Fibroblast of skin of right biceps (primary cell): Measurements from ENCODE around the gene PRSS48.
"Not testable (repeated sequence)": the region's sequence is repeated elsewhere in the genome, so short reads cannot be mapped to it uniquely, and the experiment has no call there.

Source experiments
- DNase-seq: peaks from one replicate; pipeline ENCODE4 v3.0.0-alpha.2; 2013

Gene PRSS48, protein sequence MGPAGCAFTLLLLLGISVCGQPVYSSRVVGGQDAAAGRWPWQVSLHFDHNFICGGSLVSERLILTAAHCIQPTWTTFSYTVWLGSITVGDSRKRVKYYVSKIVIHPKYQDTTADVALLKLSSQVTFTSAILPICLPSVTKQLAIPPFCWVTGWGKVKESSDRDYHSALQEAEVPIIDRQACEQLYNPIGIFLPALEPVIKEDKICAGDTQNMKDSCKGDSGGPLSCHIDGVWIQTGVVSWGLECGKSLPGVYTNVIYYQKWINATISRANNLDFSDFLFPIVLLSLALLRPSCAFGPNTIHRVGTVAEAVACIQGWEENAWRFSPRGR

DNA sequence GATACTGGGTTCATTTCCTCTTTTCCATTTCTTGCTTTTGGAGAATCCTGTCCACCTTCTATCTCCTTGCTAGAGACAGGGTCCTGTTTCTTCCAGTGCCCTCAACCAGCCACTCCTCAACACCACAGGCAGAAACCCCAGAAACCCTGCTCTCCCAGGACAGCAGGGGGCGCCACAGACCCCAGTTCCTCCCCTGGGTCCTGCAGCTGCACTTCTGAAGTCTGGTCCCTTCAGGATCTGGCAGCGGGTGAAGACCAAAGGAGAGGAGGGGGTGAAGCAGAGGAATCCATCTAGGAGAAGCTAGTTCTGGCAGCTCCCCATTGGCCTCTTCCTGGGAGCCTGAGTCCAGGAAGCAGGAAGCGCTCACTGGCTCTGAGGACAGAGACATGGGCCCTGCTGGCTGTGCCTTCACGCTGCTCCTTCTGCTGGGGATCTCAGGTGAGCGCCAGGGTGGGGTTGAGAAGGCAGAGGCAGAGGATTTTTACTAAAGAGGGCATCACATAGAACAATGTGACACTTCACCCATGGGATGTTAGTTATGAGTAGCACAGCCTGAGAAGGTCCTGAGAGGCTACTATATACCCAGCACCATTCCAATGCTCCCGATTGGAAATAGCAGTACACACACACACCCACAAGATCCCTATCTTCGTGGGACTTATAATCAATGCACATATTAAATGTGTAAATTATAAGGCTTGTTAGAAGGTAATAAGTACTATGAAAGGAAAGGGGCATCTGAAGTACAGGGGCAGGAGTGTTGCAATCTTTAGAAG is at the start of gene PRSS48:
Gene PRSS48 (plus strand): TSS at position 375 of the 776 bp plus-strand sequence. CDS start 12 bp downstream, at position 387.
- peak; percentile 61 for DNase-seq

DNA sequence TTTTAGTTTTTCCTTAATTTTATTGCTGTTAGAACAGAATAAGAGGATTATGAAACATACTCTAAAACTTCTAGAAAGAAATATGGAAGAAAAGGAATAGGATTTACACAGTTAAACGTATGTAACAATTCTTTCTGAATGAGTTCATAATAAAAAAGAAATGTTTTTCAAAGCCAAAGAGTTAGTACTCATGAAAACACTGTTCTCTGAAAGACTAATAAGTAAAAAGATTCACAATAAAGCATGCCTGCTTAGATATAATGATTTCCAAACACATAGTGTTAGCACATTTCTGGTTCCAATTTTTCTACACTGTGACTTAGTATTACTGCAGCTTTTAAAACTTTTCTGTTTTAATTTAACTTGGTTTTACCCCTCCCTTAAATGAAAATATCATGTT is 49.8 kb upstream of the PRSS48 start:
- DNase-seq = no peak

DNA sequence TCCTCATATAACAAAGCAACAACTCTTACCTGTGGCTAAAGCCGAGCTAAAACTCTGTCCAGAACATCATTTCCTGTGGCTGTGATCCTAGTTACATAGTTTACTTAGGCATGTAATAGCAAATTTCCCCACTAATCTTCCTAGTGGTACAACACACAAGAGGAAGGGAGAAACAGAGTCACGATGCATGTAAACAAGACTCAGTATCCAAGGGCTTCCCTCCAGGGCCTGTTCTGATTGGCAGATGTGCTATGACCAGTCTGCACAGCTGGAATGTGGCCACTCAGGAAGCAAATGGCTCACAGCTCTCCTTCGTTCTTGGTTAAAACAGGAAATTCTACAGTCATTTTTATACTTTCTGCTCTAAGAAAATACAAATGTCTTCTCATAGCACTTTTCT is 49.2 kb upstream of the PRSS48 start:
- peak; percentile 82 for DNase-seq

DNA sequence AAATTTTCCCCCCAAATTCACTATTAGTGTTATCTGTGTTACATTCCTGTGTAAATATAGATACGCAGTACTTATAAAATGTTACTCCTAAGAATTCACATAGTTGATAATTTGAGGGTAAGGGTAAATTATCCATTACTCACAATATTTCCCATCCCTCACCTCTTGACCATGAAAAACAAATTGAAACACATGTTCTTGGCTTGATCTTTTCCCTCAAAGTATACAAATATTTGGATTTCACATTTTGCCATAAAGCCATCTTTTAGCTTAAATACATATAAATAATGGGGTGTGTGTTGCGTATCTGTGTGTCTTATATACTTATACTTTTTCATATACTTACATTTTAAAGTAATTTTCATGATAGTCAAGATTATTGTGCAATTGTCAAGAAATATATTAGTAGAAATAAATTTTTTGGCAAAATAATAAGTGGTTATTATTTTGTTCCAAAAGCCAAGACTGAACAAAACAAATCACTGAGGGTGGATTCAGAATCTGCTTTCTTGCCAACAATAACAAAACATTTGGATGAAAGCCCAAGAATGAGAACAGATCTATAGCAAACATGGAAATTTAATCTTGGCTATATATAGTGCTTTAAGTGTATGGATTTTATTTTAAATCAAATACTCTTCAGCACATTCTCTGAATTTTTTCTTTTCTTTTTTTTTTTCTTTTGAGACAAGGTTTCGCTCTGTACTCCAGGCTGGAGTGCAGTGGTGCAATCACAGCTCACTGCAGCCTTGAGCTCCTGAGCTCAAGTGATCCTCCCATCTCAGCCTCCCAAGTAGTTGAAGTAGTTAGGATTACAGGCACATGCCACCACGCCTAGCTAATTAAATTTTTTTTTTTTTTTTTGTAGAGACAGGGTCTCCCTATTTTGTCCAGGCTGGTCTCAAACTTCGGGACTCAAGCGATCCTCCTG is 48.5 kb upstream of the PRSS48 start:
- DNase-seq = peak; percentile 82

DNA sequence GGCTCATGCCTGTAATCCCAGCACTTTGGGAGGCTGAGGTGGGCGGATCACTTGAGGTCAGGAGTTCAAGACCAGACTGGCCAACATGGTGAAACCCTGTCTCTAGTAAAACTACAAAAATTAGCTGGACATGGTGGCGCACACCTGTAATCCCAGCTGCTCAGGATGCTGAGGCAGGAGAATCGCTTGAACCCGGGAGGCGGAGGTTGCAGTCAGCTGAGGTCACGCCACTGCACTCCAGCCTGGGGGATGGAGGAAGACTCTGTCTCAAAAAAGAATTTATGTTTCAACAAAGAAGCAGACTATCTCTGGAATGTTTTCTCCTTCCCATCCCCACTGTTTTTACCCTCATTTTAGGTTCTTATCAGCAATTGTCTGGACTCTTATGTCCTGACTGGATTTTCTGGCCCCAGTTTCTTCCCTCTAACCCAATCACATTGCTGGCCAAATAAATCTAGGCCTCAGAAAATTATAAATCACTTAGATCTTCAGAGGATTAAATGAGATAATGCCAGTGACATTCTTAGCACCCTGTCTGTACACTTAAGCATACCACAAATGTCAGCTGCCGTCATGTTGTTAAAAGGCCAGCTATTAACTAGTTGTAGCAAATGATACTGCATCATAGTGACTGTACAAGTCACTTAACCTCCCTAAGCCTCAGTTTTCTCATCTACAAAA is 44.9 kb upstream of the PRSS48 start:
- DNase-seq = peak; percentile 40

DNA sequence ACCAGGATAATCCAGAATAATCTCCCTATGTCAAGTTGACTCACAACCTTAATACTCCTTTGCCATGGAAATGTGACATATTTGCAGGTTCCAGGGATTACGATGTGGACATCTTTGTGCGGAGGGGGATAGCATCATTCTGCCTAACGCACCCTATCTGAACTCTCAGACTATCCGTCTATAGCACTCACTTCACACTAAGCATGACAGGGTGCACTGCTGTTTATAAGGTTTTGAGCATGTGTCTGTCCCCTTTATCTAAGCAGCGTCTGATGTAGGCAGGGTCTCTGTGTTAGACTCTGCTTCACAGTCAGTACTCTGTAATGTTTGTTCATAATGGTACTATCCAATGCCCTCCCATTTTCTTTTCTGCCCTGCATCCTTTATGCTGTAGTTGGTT is 43.4 kb upstream of the PRSS48 start:
- no peak for DNase-seq

DNA sequence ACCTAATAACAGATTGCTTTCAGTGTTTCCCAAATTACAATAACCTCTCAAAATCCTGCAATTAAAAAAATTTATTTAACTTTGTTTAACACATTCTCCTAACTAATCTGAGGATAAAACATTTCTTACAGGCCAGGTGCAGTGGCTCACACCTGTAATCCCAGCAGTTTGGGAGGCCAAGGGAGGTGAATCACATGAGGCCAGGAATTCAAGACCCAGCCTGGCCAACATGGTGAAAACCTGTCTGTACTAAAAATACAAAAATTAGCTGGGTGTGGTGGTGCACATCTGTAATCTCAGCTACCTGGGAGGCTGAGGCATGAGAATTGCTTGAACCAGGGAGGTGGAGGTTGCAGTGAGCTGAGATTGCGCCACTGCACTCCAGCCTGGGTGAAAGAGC is 41.6 kb upstream of the PRSS48 start:
- DNase-seq = not testable (repeated sequence)

DNA sequence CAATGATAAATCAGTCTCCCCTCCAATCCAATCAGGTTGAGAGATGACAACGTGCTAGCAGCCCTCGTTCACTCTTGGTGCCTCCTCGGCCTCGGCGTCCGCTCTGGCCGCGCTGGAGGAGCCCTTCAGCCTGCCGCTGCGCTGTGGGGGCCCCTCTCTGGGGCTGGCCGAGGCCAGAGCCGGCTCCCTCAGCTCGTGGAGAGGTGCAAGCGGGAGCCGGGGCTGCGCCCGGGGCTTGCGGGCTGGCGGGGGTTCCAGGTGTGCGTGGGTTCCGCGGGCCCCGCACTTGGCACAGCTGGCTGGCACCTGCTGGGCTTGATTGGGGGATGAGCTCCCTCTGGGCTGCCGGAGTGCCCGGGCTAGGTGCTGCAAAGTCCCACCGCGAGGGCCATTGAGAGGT is 40.9 kb upstream of the PRSS48 start:
- no peak for DNase-seq

DNA sequence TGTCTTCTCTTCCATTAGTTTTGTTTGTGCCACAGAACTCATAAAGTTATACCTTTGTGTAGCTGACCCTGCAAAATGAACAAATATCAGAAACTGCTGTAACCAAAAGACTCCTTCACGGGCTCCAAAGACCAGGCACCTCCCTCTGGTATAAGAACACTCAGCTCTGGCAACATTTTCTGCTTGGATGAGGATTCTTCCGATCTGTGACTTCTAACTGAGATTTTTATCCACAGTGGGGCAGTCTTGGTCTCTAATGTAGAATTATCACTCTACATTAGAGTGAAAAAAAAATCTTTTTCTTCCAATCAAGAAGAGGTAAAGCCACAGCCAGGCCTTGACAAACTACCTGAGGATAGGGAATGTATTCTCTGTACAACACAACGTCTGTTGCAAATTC is 38.5 kb upstream of the PRSS48 start:
- DNase-seq = no peak

DNA sequence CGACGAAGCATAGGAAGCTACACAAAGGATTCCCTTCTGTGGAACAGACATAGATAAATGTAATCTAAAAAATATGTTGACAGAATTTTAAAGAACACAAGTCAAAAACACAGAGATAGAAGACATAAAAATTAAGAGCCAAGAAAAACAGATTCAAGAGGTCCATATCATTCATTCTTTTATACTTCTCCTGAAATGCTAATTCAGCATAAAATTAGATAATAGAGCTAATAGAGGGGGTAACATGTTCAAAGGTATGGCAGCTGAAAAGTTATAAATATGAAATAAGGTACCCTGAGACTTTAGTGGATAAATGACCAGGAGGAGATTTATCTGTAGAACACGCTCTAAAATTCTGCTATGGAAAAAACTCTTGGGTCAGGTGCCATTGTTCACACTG is 37.4 kb upstream of the PRSS48 start:
- no peak for DNase-seq

DNA sequence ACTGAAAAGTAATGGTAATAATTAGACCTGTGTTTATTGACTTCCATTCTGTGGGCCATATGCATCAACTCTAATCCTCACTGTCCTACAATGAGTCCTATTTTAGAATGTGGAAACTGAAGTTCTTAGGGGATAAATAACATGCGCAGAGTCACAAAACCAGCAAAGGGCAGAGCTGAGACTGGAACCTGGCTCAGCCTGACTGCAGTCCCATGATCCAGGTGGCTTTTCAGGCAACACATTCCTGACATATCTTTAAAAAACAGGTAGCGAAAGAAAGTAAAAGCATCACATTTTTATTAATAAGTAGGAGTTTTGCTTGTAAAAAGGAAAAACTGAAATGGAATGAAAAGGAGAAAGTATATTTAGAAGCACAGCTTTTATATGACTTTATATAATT is 34.7 kb upstream of the PRSS48 start:
- no peak for DNase-seq

DNA sequence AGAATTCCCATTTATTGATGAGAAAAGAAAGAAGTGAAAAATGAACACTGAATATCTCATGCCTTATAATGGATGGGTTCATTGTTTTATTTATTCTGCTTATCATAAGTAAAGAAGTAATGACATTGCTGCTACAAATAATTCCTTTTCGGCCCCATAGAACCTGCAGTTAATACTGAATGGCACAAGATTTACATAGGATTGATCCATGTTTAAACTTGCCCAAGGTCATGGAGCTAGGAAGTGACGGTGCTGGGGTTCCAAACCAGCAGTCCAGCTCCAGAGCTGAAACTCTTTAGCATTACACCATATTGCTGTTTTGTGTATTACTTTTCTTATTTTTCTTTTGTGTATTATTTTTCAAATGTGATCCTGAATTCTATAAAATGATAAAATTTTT is 30.2 kb upstream of the PRSS48 start:
- no peak for DNase-seq

DNA sequence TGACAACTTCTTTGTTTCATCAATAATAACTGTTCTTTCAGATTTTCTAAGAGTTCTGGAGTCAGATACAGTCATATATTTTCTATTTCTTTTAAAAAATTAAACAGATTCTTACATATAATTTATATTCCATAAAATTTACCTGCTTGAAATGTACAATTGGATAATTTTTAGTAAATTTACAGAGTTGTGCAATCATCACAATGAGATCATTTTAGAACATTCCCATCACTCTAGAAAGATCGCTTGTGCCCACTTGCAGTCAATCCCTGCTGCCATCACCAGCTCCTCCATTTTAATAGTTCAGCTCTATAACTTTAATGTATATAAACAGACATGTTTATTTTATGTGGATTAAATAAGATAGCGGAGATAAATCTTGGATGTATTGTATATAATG is 29.6 kb upstream of the PRSS48 start:
- DNase-seq = no peak

DNA sequence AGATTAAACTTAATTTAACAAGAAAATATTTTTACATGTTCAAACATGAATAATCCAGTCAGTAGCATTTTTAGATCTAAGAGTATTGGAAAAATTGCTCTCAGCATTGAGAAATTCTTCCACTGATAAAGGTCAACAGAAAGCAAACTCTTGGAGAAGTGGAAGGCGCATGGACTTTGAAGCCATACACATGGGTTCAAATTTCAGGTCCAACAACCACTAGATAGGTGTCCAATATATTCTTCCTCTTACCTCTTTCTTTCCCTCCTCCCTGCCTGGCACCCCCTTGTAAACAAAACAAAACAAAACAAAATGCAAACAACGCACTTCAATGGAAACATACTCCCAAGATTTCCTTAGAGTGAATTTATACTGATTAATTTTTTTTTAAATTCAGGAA is 28.4 kb upstream of the PRSS48 start:
- DNase-seq = no peak

DNA sequence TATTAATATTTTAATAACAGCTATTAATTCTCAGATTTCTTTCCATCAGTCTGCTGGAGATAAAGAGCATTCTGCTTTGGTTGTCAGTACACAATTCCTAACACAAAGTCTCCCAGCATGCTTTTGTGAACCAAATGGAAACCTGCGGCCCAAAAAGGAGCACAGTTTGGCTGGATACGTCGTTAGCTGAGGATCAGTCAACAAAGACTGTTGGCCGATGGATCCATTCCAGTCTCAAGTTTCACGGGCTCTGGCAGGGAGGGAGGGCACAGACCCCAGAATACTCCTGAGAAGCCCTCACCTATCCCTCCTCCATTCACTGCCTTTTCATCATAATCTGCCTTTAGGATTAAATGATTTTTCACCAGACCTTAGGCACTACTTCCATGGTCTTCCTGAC is 26.3 kb upstream of the PRSS48 start:
- no peak for DNase-seq

DNA sequence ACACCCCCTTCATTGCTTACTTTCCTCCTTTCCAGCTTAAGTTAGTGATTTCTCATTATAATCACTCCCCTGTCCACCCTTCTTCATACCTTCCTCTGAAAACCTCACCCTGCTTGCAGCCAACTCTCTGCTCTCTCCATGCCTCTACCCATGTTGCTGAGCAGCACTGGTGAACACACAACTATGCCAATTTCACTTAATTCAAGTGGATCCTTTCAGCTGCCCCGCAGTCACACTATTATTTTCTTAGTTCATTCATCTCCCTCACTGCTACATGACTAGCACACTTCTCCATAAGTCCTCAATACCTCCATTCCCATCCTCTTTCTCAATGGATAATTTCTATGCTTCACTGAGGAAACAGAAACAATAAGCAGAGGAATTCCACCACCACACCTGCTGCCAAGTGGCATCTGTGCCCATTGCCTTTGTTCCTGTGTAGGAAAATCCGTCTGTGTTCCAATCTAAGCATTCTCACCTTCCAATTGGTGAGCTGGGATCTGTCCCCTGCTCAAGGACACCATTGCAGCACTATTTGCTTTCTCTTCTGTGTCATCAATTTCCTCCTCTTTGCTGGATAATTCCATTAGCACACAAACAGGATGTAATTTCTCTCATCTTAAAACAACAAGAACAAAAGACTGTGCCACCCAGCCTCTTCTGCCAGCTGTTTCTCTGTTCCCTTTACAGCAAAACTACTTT is 25.2 kb upstream of the PRSS48 start:
- no peak for DNase-seq

DNA sequence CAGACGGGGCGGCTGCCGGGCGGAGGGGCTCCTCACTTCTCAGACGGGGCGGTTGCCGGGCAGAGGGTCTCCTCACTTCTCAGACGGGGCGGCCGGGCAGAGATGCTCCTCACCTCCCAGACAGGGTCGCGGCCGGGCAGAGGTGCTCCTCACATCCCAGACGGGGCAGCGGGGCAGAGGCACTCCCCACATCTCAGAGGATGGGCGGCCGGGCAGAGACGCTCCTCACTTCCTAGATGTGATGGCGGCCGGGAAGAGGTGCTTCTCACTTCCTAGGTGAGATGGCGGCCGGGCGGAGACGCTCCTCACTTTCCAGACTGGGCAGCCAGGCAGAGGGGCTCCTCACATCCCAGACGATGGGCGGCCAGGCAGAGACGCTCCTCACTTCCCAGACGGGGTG is 21.7 kb upstream of the PRSS48 start:
- not testable (repeated sequence) for DNase-seq

DNA sequence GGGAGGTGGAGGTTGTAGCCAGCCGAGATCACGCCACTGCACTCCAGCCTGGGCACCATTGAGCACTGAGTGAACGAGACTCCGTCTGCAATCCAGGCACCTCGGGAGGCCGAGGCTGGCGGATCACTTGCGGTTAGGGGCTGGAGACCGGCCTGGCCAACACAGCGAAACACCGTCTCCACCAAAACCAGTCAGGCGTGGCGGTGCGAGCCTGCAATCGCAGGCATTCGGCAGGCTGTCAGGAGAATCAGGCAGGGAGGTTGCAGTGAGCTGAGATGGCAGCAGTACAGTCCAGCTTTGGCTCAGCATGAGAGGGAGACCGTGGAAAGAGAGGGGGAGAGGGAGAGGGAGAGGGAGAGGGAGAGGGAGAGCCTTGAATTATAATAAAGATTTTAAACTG is 21.3 kb upstream of the PRSS48 start:
- DNase-seq = not testable (repeated sequence)

DNA sequence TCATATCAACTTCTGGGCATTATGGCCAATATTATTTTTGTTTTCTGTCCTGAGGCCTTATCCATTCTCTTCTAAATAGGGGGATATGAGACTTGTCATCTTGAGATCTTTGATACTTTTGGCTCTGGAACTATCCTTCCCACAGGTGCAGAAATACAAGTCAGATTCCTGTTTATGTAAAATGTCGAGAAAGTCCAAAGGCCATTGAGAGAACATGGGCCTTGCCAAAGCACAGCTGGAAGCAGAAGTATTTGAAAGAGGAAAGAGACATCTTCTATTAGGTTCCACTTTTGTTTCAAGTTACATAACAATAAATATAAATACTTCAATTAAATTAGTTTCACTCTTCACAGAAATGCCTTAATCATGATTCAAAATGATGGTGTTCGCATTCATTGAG is 20.8 kb upstream of the PRSS48 start:
- no peak for DNase-seq

DNA sequence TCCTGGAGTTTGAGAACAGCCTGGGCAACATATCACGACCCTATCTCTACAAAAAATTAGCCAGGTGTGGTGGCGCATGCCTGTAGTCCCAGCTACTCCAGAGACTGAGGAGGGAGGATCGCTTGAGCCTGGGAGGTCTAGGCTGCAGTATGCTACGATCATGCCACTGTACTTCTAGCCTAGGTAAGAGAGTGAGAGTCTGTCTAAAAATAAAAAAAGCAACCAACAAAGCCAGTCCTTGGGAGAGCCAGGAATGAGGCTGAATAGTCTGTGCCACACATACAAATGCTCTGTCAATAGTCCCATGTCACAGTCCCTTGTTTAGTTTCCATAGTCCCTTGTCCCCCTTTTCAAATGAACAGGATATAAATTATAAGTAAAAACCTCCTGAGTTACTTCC is 19.3 kb upstream of the PRSS48 start:
- no peak for DNase-seq

DNA sequence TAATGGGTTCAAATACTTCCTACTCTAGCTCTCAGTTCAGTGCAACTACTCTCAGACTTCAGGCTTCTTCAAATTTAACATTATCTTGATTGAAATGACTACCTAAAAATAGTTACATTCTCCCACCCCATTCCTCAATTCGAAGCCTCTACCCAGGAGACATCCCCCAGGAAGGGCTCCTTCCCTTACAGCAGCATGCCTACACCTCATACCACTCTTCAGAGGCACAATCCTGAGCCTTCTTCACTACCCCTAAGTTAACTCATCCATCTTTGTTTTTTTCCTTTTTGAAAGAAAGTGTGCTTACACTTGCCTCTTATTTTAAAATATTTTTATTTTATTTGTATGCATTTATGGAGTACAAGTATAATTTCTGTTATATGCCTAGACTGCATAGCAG is 17.2 kb upstream of the PRSS48 start:
- DNase-seq = no peak

DNA sequence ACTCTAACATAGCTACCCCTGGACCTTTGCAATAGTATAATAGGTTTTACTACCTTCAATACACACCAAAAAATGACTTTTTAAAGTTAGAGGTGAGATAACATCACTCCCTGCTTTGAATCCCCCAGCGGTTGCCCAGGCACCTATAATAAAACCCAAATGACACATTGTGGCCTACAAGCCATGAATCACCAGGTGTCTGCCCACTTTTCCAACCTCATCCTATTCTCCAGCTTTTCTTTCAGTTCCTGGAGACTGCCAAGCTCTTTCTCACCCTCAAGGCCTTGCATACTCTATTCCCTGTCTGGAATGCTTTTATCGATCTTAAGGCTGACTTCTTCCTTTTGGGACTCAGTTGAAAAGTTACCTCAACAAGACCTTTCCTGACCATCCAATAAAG is 16.4 kb upstream of the PRSS48 start:
- DNase-seq = peak; percentile 21
